Measurements from ENCODE around the gene LRRC8B.
"Not testable (repeated sequence)": the region's sequence is repeated elsewhere in the genome, so short reads cannot be mapped to it uniquely, and the experiment has no call there.

Gene LRRC8B

DNA sequence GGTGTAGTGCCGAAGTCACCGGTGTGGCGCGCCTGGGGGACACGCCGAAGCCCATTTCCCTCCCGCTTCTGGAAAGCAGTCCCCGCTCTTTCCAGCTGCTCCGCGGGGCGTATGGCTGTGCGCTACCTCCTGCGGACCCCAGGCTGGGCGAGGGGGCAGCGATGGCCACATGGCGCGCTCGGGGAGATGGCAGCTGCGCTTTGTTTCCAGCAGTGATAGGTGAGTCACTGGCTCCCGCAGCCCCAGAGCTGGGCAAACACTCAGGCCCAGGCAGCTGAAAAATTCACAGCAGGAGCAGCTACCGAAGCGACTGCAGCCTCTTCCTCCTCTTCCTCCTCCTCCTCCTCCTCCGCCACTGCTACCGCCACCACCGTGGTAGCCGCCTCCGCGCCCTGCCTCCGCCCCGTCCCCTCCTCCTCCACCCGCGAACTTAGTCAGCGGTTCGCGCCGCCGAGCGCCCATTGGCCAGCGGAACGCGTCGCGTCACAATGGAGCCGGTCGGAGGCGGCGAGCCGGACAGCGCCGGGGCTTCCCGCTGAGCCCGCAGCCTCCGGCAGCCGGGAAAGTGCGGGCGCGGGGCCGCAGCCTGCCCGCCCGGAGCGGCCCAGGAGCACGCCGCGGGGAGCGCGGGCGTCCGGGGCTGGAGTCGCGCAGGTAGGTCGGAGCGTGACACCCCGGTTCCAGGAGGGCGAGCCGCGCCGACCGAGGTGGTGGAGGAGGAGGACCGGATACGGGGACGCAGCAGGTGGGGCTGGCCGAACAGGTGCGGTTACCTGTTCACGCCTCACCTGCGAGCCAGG, at the start of gene LRRC8B:
Gene LRRC8B (plus strand): TSS at position 461 of the 800 bp plus-strand sequence. CDS start 57,822 bp downstream, outside the sequence.
- DNase-seq, result peak; percentile 93

DNA sequence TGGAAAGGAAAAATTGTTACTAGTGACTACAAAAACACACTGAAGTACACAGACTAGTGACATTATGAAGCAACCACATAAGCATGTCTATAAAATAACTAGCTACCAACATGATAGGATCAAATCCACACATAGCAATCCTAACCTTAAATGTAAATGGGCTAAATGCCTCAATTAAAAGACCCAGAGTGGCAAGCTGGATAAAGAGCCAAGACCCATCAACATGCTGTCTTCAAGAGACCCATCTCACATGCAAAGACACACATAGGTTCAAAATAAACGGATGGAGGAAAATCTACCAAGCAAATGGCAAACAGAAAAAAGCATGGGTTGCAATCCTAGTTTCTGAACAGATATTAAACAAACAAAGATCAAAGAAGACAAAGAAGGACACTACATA, 49.4 kb upstream of the LRRC8B start:
- no peak for DNase-seq

- DNase-seq, result no peak
Observed at GRCh38 chr1:89476072-89476471, 48.6 kb upstream of the LRRC8B start.

DNA sequence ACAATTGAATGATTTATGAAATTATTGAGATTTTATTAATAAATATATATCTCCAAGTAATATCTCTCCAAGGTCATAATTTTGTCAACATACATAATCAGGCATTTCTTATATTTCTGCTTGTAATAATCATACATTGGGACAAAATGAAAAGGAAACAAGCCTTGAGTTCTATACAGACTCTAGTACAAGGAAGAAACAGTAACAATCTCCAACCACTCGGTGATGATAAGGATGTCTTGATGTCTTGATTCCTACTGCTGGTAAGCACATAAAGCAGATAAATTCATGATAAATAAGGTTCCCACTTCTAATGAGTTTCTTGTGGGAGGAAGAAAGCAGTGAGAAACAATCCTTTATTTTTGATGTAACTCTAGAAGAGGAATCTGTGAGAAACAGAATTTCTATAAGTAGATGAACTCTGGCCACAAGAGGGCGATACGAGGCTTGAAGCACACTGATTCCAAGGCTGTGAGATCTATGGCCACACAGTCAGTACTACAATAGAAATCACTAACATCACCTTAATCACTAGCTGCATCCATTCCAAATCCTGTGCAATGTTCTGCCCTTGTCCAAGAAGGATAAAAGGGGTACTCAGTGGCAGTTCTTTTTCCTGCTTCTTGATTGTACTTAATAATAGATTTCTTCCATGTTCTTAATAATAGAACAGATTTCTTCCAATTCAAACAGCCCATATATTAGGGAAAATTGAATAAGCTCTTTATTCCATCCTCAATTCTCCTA, 41.4 kb upstream of the LRRC8B start:
- peak; percentile 83 for DNase-seq

- no peak for DNase-seq
Observed at GRCh38 chr1:89483757-89484077, 40.9 kb upstream of the LRRC8B start.

DNA sequence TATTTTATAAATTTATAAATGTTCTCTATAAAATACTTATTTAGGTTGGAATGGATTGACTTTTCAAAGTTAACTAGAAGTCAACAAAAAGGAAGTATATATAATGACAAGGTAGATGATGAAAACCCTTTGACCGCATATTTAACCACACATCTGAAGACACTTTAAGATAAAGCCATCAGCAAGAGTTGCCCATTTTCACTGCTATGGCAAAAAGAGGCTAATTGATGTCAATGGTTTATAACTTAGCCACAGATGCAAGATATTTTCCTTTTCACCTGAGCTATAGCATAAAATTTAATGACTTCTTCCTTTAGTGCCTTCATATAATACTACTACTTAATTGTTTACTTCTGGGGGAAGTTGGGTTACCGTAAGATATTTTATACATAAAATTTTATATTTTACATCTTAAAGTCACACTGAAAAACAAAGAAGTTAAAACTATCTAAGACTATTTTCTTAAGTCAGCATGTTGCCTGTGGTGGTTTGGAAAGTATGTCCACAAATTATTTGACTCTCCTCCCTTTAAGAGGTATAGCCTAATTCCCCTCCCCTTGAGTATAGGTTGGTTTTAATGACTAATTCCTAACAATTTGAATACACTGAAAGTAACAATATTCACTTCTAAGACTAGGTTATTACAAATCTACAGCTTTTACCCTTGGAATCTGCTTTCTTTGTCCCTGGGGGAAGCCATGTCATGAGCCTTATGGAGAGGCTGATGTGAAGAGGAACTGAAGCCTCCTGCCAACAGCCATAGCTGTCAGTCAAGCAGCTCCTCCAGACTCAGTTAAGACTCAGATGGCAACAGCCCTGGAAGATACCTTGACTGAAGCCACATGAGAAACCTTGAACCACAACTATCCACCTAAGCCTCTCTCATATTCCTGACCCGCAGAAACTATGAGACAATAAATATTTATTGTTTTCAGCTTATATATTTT, 40.3 kb upstream of the LRRC8B start:
- no peak for DNase-seq

- DNase-seq, result no peak
Observed at GRCh38 chr1:89487972-89488371, 36.7 kb upstream of the LRRC8B start.

- no peak for DNase-seq
Observed at GRCh38 chr1:89489047-89489729, 35.4 kb upstream of the LRRC8B start.

DNA sequence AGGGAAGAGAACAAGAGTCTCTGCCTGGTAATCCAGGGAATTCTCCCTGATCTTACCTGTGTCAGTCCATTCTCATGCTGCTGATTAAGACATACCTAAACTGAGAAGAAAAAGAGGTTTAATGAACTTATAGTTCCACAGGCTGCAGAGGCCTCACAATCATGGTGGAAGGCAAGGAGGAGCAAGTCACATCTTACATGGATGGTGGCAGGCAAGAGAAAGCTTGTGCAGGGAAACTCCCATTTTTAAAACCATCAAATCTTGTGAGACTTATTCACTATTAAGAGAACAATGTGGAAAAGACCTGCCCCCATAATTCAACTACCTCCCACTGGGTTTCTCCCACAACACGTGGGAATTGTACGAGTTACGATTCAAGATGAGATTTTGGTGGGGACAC, 34.2 kb upstream of the LRRC8B start:
- DNase-seq, result no peak

GRCh38 chr1:89499320-89499719, 25.3 kb upstream of the LRRC8B start:
- DNase-seq, result peak; percentile 68

DNA sequence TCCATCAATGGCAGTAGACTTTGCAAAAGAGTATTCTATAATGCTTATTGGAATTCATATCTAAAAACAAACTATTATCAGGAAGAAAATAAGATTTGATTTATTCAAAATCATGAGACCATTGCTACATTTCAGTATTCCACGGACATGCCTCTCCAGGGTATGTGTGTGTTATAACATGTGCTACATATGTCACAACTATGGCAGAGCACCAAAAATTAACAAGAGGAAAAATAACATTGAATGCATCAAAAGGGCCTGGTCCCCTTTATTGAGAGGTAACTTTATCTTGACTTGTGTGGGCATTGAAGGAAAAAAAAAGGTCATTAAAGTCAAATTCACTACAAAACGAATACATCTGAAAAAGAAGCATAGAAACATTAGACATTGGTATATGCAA, 22.6 kb upstream of the LRRC8B start:
- no peak for DNase-seq

DNA sequence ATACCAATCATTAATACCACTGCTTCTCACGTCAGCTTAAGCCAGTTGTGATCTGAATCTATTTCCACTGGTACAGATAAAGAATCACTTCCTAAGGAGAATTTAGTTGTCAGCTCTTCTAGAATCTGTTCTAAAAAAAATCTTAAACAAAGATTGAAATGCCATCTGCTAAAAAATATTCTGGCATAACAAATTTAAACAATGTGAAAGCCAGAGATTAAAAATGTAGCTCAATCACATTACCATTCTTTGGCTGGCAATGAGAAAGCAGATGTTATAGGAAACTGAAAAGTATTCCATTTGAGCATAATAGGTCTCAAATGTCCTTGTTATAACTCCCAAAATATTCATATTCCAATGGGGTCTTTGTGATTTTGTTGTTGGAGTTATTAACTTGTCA, 21.7 kb upstream of the LRRC8B start:
- no peak for DNase-seq

DNA sequence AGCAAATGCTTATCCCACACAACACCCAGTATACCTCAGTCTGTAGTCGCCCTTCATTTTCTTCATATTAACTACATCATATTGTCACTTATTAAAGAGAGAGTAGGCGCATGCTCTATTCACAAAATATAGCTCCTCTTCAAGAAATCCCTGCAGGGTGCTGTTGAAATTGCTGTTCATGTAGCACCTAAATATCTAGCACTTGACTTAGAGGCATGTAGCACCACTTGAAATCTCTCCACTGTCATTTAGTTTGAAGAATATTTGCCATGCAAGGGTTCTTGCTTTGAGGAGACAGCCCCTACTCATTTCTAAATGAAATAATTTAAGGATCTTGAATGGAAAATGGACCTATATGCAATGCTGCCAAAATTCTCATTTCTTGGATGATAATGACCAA, 20.9 kb upstream of the LRRC8B start:
- peak; percentile 16 for DNase-seq

- not testable (repeated sequence) for DNase-seq
Observed at GRCh38 chr1:89510061-89510460, 14.6 kb upstream of the LRRC8B start.

- no peak for DNase-seq
Observed at GRCh38 chr1:89512996-89513720, 11.5 kb upstream of the LRRC8B start.

- no peak for DNase-seq
Observed at GRCh38 chr1:89516055-89516454, 8.6 kb upstream of the LRRC8B start.

DNA sequence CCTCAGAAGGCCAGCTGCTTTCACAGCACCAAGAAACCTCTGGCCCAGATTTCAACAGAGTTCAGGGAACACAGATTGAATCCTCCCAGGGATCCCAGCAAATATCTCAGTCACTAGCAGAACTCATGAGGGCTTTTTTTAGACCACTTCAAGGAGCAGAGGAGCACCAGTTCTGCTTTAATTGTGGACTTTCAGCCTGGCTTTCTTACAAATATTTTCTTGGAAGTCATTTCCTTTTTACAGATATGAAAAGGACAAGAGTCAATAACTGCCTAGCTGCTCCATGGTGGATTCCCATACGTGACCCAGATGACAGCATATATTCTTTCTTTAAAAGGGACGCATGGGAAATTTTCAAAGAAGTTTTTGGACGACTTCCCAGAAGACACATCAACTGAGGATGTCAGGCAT, 6.4 kb upstream of the LRRC8B start:
- no peak for DNase-seq

- peak; percentile 8 for DNase-seq
Observed at GRCh38 chr1:89519779-89520358, 4.8 kb upstream of the LRRC8B start.

DNA sequence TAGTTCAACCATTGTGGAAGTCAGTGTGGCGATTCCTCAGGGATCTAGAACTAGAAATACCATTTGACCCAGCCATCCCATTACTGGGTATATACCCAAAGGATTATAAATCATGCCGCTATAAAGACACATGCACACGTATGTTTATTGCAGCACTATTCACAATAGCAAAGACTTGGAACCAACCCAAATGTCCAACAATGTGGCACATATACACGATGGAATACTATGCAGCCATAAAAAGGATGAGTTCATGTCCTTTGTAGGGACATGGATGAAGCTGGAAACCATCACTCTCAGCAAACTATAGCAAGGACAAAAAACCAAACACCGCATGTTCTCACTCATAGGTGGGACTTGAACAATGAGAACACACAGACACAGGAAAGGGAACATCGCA, 2.7 kb upstream of the LRRC8B start:
- DNase-seq, result not testable (repeated sequence)

GRCh38 chr1:89523572-89524368, 859 bp upstream of the LRRC8B start:
- DNase-seq, result peak; percentile 81
